HG03064 (cell line): Measurements from ENCODE around the gene YIF1A.
"Not testable (repeated sequence)": the region's sequence is repeated elsewhere in the genome, so short reads cannot be mapped to it uniquely, and the experiment has no call there.

Experiments used
- ATAC-seq: cut with Tn5 transposase; IDR thresholded peaks from one replicate; pipeline ENCODE4 v1.9.1; 2021; ENCODE audit warnings: low read depth; ENCODE audit not compliant: unreplicated experiment

Gene YIF1A

GRCh38 chr11:66312549-66313320, 23.8 kb upstream of the YIF1A start:
- peak; percentile 53 for ATAC-seq

- peak; percentile 81 for ATAC-seq
Observed at GRCh38 chr11:66311965-66312548, 23.1 kb upstream of the YIF1A start.

- no peak for ATAC-seq
Observed at GRCh38 chr11:66311470-66311964, 22.6 kb upstream of the YIF1A start.

- ATAC-seq, result not testable (repeated sequence)
Observed at GRCh38 chr11:66310803-66311440, 22.0 kb upstream of the YIF1A start.

- ATAC-seq, result no peak
Observed at GRCh38 chr11:66310324-66310723, 21.4 kb upstream of the YIF1A start.

GRCh38 chr11:66309475-66309874, 20.5 kb upstream of the YIF1A start:
- no peak for ATAC-seq

- ATAC-seq, result no peak
Observed at GRCh38 chr11:66302656-66303055, 13.7 kb upstream of the YIF1A start.

- no peak for ATAC-seq
Observed at GRCh38 chr11:66299186-66299585, 10.2 kb upstream of the YIF1A start.

- ATAC-seq, result no peak
Observed at GRCh38 chr11:66297610-66298009, 8.7 kb upstream of the YIF1A start.

- ATAC-seq, result no peak
Observed at GRCh38 chr11:66294626-66295620, 6.0 kb upstream of the YIF1A start.

- no peak for ATAC-seq
Observed at GRCh38 chr11:66293777-66294625, 5.1 kb upstream of the YIF1A start.

GRCh38 chr11:66293352-66293751, 4.4 kb upstream of the YIF1A start:
- no peak for ATAC-seq

- ATAC-seq, result no peak
Observed at GRCh38 chr11:66292543-66293332, 3.8 kb upstream of the YIF1A start.

GRCh38 chr11:66291706-66292542, 3.0 kb upstream of the YIF1A start, which contains the start of gene TMEM151A:
TMEM151A (plus strand) TSS chr11:66291894; CDS start chr11:66292014, 120 bp downstream.
- ATAC-seq, result no peak

- no peak for ATAC-seq
Observed at GRCh38 chr11:66291303-66291705, 2.4 kb upstream of the YIF1A start.

- no peak for ATAC-seq
Observed at GRCh38 chr11:66290330-66290621, 1.3 kb upstream of the YIF1A start.

GRCh38 chr11:66289548-66290329, 796 bp upstream of the YIF1A start:
- ATAC-seq, result peak; percentile 33
